GM23338 (cell line): ENCODE data around the gene PPFIBP2. TPM values are rescaled to one million over a fixed set of nuclear protein-coding genes. Genes with fewer than 3 reads are reported as not detected.

Source experiments
- ATAC-seq: fragments of 200-7000 bp; cut with Tn5 transposase; 3 replicates; pipeline ENCODE4 v1.9.1; 2020
- DNase-seq: peaks from one replicate; pipeline ENCODE4 v3.0.0-alpha.2; 2015; ENCODE audit warnings: low spot score
- H2AFZ ChIP-seq: fragments of 200-600 bp; sonication (generic); 2 replicates; pipeline ENCODE4 v1.8.0; 2016; ENCODE audit warnings: antibody characterized with exemption, mild to moderate bottlenecking, moderate library complexity
- H3F3A ChIP-seq: fragments of 200-600 bp; sonication (generic); replicated peaks from 2 replicates; pipeline ENCODE4 v1.8.0; 2017; ENCODE audit warnings: antibody characterized with exemption, mixed run types, low read depth
- H3K27ac ChIP-seq: fragments of 200-600 bp; sonication (generic); 2 replicates; pipeline ENCODE4 v1.6.1; 2016; ENCODE audit warnings: low read depth
- H3K27me3 ChIP-seq: fragments of 200-600 bp; sonication (generic); 2 replicates; pipeline ENCODE4 v1.8.0; 2016; ENCODE audit warnings: mild to moderate bottlenecking, mixed run types, moderate library complexity; ENCODE audit not compliant: insufficient read depth
- H3K36me3 ChIP-seq: fragments of 200-600 bp; sonication (generic); 2 replicates; pipeline ENCODE4 v1.8.0; 2016; ENCODE audit warnings: mild to moderate bottlenecking; ENCODE audit not compliant: insufficient read depth
- H3K4me1 ChIP-seq: fragments of 200-600 bp; sonication (generic); 2 replicates; pipeline ENCODE4 v1.8.0; 2016; ENCODE audit warnings: mild to moderate bottlenecking, moderate library complexity; ENCODE audit not compliant: insufficient read depth
- H3K4me2 ChIP-seq: fragments of 200-600 bp; sonication (generic); 2 replicates; pipeline ENCODE4 v1.7.1; 2017; ENCODE audit warnings: mixed run types
- H3K4me3 ChIP-seq: fragments of 200-600 bp; sonication (generic); 2 replicates; pipeline ENCODE4 v1.6.1; 2016; ENCODE audit warnings: mixed run types
- H3K79me2 ChIP-seq: fragments of 200-600 bp; sonication (generic); replicated peaks from 2 replicates; pipeline ENCODE4 v1.8.0; 2017; ENCODE audit warnings: mild to moderate bottlenecking; ENCODE audit not compliant: insufficient read depth
- H3K9me2 ChIP-seq: fragments of 200-600 bp; sonication (generic); 2 replicates; pipeline ENCODE4 v1.8.0; 2017; ENCODE audit not compliant: insufficient read depth
- H4K20me1 ChIP-seq: fragments of 200-600 bp; sonication (generic); replicated peaks from 2 replicates; pipeline ENCODE4 v1.8.0; 2017; ENCODE audit warnings: mild to moderate bottlenecking; ENCODE audit not compliant: insufficient read depth
- H3K27ac Mint-ChIP-seq: 2 replicates; pipeline ENCODE4 v1.8.0; 2020; ENCODE audit warnings: inconsistent platforms, mild to moderate bottlenecking, moderate library complexity, mixed read lengths
- H3K27me3 Mint-ChIP-seq: 3 replicates; pipeline ENCODE4 v1.8.0; 2022; ENCODE audit warnings: low read depth, mild to moderate bottlenecking, moderate library complexity, mixed read lengths, inconsistent platforms; ENCODE audit not compliant: insufficient read depth, poor library complexity
- H3K36me3 Mint-ChIP-seq: 3 replicates; pipeline ENCODE4 v1.8.0; 2021; ENCODE audit warnings: low read depth, mild to moderate bottlenecking, inconsistent platforms, moderate library complexity, mixed read lengths
- H3K4me1 Mint-ChIP-seq: 3 replicates; pipeline ENCODE4 v1.8.0; 2020; ENCODE audit warnings: mild to moderate bottlenecking, inconsistent platforms, mixed read lengths
- H3K4me3 Mint-ChIP-seq: 3 replicates; pipeline ENCODE4 v1.8.0; 2021; ENCODE audit warnings: moderate library complexity, mild to moderate bottlenecking, inconsistent platforms, mixed read lengths
- H3K9me3 Mint-ChIP-seq: 3 replicates; pipeline ENCODE4 v1.8.0; 2020; ENCODE audit warnings: moderate library complexity, mild to moderate bottlenecking, inconsistent platforms, mixed read lengths
- CTCF ChIP-seq, 2 experiments: fragments of 200-600 bp in 1 of 2; sonication (generic) in 1 of 2; conservative IDR thresholded peaks; 2 replicates each; pipeline versions ENCODE4 v1.5.1 to v1.6.1; 2016 to 2017; ENCODE audit warnings: antibody characterized with exemption in 2 of 2, low read depth in 2 of 2, mild to moderate bottlenecking in 2 of 2, moderate library complexity in 1 of 2
- EZH2 ChIP-seq: fragments of 200-600 bp; sonication (generic); IDR thresholded peaks from one replicate; pipeline ENCODE4 v1.8.0; 2017; ENCODE audit warnings: antibody characterized with exemption, mild to moderate bottlenecking, low read depth; ENCODE audit not compliant: unreplicated experiment
- EZH2phosphoT487 ChIP-seq: fragments of 200-600 bp; sonication (generic); IDR thresholded peaks from one replicate; pipeline ENCODE4 v1.8.1; 2018; ENCODE audit warnings: antibody characterized with exemption; ENCODE audit not compliant: unreplicated experiment
- JUNB ChIP-seq: IDR thresholded peaks from one replicate; pipeline ENCODE4 v1.6.1; 2016; ENCODE audit warnings: antibody characterized with exemption; ENCODE audit not compliant: unreplicated experiment
- NANOG ChIP-seq: IDR thresholded peaks from 2 replicates; pipeline ENCODE4 v1.6.1; 2016; ENCODE audit warnings: antibody characterized with exemption, borderline replicate concordance
- REST ChIP-seq: IDR thresholded peaks from one replicate; pipeline ENCODE4 v1.6.1; 2018; ENCODE audit warnings: antibody characterized with exemption; ENCODE audit not compliant: unreplicated experiment
- STAT1 ChIP-seq: IDR thresholded peaks from one replicate; pipeline ENCODE4 v1.6.1; 2016; ENCODE audit warnings: antibody characterized with exemption; ENCODE audit not compliant: unreplicated experiment
- ZNF331 ChIP-seq: fragments of 250-450 bp; sonication (Bioruptor Pico); IDR thresholded peaks from 2 replicates; pipeline ENCODE4 v1.5.0; 2020; ENCODE audit warnings: low read depth, mild to moderate bottlenecking, moderate library complexity
- ZNF462 ChIP-seq: fragments of 250-450 bp; sonication (Bioruptor Pico); IDR thresholded peaks from 2 replicates; pipeline ENCODE4 v1.5.0; 2020; ENCODE audit warnings: mild to moderate bottlenecking, moderate library complexity
- polyA plus RNA-seq: library from polyadenylated mRNA; unstranded; fragments of >200 nt; fragmentation: Nextera tagmentation; extraction: Ambion mirVana; gene quantifications from 2 replicates; pipeline ENCODE4 v1.2.1, GENCODE V29; 2016
- total RNA-seq: library from RNA; depleted of rRNA; stranded (reverse); fragments of >200 nt; shearing (Covaris generic); gene quantifications from 2 replicates; pipeline ENCODE4 v1.2.3, GENCODE V29; 2014
- TF ChIP-seq, protein P1 (sequence below): IDR thresholded peaks from 2 replicates; pipeline ENCODE4 v1.6.1; 2016; ENCODE audit warnings: antibody characterized with exemption

PPFIBP2 gene
- total and polyA plus RNA-seq, 2 experiments from 2014 or later, result 7.1 to 14.8 TPM

DNA sequence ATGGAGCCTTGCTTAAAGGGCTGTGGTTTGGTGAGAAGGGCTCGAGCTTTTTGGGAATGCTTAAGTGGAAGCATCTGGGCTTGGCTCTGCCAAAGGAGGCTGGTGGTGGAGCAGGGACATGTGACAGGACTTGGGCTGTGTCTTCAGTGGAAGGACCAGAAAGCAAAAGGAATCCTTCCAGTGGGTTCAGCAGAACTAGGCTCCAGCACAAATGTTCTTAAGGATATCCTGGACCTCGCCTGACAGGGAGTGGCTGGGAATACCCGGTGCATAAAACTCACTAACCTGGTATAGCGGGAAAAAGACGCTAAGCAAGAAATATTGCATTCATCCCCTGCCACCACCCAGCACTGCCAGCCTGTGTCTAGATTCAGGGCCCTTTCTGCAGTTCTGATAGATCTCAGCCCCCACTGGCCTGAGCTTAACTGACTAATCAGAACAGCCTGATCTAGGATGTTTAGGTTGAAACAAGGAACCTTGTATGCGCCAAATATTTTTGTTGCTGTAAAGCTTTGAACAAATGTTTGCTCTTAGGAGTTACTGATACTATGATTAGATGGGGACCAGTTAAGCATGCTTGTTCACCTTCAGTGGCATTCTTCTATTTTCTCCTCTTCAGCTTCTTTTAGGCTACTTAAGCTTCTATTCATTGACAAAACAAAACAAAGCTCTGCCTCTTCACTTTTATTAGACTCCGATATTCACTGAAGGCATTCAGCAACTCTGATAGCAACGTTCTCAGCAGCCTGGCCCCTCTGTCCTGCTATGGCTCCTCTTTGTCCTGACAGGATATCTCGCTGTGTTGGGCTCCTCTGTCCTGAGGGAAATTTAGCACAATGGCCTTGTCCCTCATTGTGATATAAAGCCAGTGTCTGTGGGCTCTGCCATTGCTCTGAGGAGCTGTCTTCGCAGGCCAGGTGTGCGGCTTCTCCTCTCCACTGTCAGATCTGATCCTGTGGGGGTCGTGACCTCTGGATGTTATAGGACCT is 25.0 kb downstream of the PPFIBP2 start:
- Histone ChIP-seq H3K4me1 (no peaks in the 10 kb centered on the region), H3K4me3 (no peak overlapping the region), H3K36me3 (no peaks in the 10 kb centered on the region), H3K9me2 (no peaks in the 10 kb centered on the region), H3K27me3 (no peaks in the 10 kb centered on the region), H3K27ac (no peak overlapping the region), H3K79me2 (no peaks in the 10 kb centered on the region), H4K20me1 (no peaks in the 10 kb centered on the region), H2AFZ (no peak overlapping the region), H3K4me2 (no peak overlapping the region), H3F3A (no peaks in the 10 kb centered on the region)
- TF ChIP-seq ZNF462 (CRISPR knock-in tag) (no peak), CTCF (conservative IDR thresholded peaks at IDR 0.05; ENCODE audit: low read depth in 2 of 2) (no peak), NANOG (no peak), EZH2 (no peak), REST (no peak), ZNF331 (no peak), STAT1 (no peak), EZH2phosphoT487 (no peak), JUNB (no peak)
- TF ChIP-seq, protein P1, sequence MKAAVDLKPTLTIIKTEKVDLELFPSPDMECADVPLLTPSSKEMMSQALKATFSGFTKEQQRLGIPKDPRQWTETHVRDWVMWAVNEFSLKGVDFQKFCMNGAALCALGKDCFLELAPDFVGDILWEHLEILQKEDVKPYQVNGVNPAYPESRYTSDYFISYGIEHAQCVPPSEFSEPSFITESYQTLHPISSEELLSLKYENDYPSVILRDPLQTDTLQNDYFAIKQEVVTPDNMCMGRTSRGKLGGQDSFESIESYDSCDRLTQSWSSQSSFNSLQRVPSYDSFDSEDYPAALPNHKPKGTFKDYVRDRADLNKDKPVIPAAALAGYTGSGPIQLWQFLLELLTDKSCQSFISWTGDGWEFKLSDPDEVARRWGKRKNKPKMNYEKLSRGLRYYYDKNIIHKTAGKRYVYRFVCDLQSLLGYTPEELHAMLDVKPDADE, result no peak
- Mint-ChIP-seq H3K4me3 (no peak overlapping the region), H3K27ac (no peak overlapping the region), H3K4me1 (peaks cover 9% of the 10 kb centered on the region), H3K36me3 (no peaks in the 10 kb centered on the region), H3K27me3 (peaks cover 7% of the 10 kb centered on the region), H3K9me3 (no peaks in the 10 kb centered on the region)
- DNase-seq (no peak), ATAC-seq (no peak)
